Parathyroid adenoma (tissue), 2 donors: ENCODE data around the gene OVCH2.

Source experiments
- H2AFZ ChIP-seq: fragments of 300-600 bp; sonication (generic); one replicate; pipeline ENCODE4 v1.7.0; 2017; ENCODE audit warnings: antibody characterized with exemption, mild to moderate bottlenecking
- H3K27ac ChIP-seq: fragments of 300-600 bp; sonication (generic); one replicate; pipeline ENCODE4 v1.7.0; 2017
- H3K27me3 ChIP-seq: fragments of 300-600 bp; sonication (generic); one replicate; pipeline ENCODE4 v1.7.0; 2017; ENCODE audit warnings: low read length; ENCODE audit not compliant: control insufficient read depth, insufficient read depth
- H3K36me3 ChIP-seq: fragments of 300-600 bp; sonication (generic); one replicate; pipeline ENCODE4 v1.7.0; 2017; ENCODE audit warnings: low read length; ENCODE audit not compliant: control insufficient read depth, insufficient read depth
- H3K4me1 ChIP-seq: fragments of 300-600 bp; sonication (generic); one replicate; pipeline ENCODE4 v1.7.0; 2017; ENCODE audit warnings: control low read depth
- H3K4me2 ChIP-seq: fragments of 300-600 bp; sonication (generic); one replicate; pipeline ENCODE4 v1.7.0; 2017; ENCODE audit warnings: low read length
- H3K4me3 ChIP-seq: fragments of 300-600 bp; sonication (generic); one replicate; pipeline ENCODE4 v1.7.0; 2017; ENCODE audit warnings: low read depth, low read length
- H3K79me2 ChIP-seq: fragments of 300-600 bp; sonication (generic); one replicate; pipeline ENCODE4 v1.7.0; 2017; ENCODE audit warnings: control low read depth
- H3K9ac ChIP-seq: fragments of 300-600 bp; sonication (generic); one replicate; pipeline ENCODE4 v1.7.0; 2017; ENCODE audit warnings: mild to moderate bottlenecking
- H3K9me3 ChIP-seq: fragments of 300-600 bp; sonication (generic); one replicate; pipeline ENCODE4 v1.7.0; 2017; ENCODE audit warnings: low read length; ENCODE audit not compliant: control insufficient read depth
- TF ChIP-seq, protein P1 (sequence below): fragments of 300-600 bp; sonication (generic); IDR thresholded peaks from one replicate; pipeline ENCODE4 v1.7.0; 2017; ENCODE audit warnings: antibody characterized with exemption, mild to moderate bottlenecking
- donor health status: primary hyperparathyroidism.

The OVCH2 gene

DNA sequence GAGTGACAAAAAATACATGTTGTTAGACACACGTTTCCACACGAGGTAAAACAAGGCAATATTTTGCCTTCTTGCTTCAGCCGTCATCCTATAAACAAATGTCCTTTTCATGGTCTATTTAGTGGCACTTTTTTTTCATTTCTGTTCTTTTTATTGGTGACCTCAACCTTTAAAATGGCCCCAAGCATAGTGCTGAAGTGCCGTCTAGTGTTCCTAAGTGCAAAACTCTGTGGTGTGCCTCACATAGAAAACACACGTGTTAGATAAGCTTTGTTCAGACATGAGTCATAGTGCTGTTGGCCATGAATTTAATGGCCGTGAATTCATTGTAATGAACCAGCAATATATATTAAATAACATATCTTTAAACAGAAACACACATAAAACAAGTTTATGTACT, 15.6 kb downstream of the OVCH2 start:
- Histone ChIP-seq H3K4me3 (no peak overlapping the region), H2AFZ (no peak overlapping the region), H3K27me3 (no peaks in the 10 kb centered on the region), H3K79me2 (no peaks in the 10 kb centered on the region), H3K36me3 (no peaks in the 10 kb centered on the region), H3K4me2 (no peak overlapping the region), H3K27ac (no peak overlapping the region), H3K9me3 (no peaks in the 10 kb centered on the region), H3K9ac (no peak overlapping the region), H3K4me1 (peaks cover 12% of the 10 kb centered on the region)
- TF ChIP-seq, protein P1, sequence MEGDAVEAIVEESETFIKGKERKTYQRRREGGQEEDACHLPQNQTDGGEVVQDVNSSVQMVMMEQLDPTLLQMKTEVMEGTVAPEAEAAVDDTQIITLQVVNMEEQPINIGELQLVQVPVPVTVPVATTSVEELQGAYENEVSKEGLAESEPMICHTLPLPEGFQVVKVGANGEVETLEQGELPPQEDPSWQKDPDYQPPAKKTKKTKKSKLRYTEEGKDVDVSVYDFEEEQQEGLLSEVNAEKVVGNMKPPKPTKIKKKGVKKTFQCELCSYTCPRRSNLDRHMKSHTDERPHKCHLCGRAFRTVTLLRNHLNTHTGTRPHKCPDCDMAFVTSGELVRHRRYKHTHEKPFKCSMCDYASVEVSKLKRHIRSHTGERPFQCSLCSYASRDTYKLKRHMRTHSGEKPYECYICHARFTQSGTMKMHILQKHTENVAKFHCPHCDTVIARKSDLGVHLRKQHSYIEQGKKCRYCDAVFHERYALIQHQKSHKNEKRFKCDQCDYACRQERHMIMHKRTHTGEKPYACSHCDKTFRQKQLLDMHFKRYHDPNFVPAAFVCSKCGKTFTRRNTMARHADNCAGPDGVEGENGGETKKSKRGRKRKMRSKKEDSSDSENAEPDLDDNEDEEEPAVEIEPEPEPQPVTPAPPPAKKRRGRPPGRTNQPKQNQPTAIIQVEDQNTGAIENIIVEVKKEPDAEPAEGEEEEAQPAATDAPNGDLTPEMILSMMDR, result no peak

DNA sequence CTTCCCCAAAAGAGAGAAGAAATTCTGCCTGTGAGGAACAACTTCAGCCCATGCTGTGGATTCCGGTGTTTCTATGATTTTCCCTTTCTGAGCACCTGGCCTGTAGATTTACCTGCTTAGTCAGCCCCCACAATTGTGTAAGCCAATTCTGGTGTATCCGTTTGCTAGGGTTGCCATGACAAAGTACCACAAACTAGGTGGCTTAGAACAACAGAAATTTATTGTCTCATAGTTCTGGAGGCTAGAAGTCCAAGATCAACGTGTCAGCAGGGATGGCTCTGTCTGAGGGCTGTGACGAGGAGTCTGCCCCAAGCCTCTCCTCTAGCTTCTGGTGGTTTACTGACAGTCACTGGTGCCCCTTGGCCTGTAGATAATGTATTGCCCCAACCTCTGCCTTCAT, 17.0 kb downstream of the OVCH2 start:
- H3K4me3 ChIP-seq, result no peak overlapping the region
- H2AFZ ChIP-seq, result no peak overlapping the region
- no peaks in the 10 kb centered on the region for H3K27me3 ChIP-seq
- H3K9ac ChIP-seq, result no peak overlapping the region
- no peak overlapping the region for H3K4me2 ChIP-seq
- peaks cover 12% of the 10 kb centered on the region for H3K4me1 ChIP-seq
- H3K9me3 ChIP-seq, result no peaks in the 10 kb centered on the region
- TF ChIP-seq, protein P1, result no peak
- H3K27ac ChIP-seq, result no peak overlapping the region
- no peaks in the 10 kb centered on the region for H3K79me2 ChIP-seq
- H3K36me3 ChIP-seq, result no peaks in the 10 kb centered on the region

DNA sequence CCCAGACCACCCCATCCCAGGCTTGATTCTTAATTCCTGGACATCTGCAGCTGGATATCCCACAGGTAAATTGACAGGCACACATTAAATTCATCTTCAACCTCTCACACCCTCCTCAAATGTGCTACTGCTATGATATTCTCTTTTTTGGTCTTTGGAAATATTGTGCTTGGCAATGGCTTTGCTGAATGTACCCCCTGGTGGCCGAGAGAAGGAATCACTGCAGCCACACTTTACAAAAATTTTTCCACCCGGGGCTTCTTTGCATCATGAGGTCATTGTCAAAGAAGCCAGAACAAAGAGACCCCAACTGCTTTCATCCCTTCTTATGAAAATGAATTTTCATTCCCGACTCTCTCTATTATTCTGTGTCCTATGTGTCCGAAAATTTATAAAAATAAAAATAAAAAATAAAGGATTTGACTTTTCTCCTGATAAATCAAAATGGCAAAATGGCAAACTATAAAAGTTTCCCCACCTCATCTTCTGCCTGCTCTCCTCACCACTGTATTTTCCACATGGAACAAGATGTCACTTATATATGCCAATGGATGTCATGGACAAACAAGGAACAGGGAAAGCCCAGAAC, 17.9 kb downstream of the OVCH2 start:
- Histone ChIP-seq H3K27ac (peak overlapping the region; percentile 57), H3K4me2 (no peak overlapping the region), H3K36me3 (no peaks in the 10 kb centered on the region), H3K79me2 (no peaks in the 10 kb centered on the region), H3K9me3 (no peaks in the 10 kb centered on the region), H3K9ac (no peak overlapping the region), H3K4me1 (peaks cover 15% of the 10 kb centered on the region), H2AFZ (no peak overlapping the region), H3K27me3 (no peaks in the 10 kb centered on the region), H3K4me3 (no peak overlapping the region)
- TF ChIP-seq, protein P1, result peak; percentile 70

DNA sequence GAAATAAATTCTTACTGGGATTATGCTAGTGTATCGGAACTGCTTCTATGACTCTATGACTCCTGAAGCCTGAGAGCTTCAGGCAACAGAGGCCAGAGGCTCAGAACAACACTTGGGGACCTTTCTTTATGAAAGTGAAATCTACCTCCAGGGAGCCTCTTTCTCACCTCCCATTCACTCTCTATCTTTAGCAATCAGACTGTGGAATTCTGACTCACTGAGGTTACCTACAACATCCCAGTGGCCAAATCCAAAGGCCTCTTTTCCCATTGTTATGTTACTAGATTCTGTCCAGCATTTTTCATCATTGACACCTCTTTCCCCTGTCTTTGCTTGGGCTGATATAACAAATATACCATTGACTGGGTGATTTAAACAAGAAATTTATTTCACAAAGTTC, 18.9 kb downstream of the OVCH2 start:
- H3K9me3 ChIP-seq, result no peaks in the 10 kb centered on the region
- H3K4me3 ChIP-seq, result no peak overlapping the region
- H3K27ac ChIP-seq, result no peak overlapping the region
- TF ChIP-seq, protein P1, result no peak
- H3K27me3 ChIP-seq, result no peaks in the 10 kb centered on the region
- peaks cover 9% of the 10 kb centered on the region for H3K4me1 ChIP-seq
- H3K36me3 ChIP-seq, result no peaks in the 10 kb centered on the region
- no peak overlapping the region for H3K4me2 ChIP-seq
- no peak overlapping the region for H3K9ac ChIP-seq
- no peaks in the 10 kb centered on the region for H3K79me2 ChIP-seq
- peak overlapping the region; percentile 22 for H2AFZ ChIP-seq

DNA sequence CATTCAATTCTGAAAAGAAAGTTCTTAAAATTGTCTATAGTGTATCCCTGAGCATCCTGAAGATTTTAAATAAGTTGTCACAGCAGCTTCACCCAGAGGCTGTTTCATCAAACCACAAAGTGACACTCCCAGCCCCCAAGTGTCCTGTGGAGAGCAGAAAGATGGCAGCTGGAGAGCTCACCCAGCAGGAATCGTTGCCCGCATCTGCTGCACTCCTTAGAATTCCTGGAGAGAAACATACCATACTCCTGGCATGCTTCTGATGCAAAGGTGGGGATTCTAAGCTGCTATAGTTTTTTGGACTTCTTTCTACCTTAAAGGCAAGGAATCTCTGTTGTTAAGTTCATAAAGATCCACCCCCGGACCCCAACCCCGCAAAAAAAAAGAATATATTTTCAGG, 19.5 kb downstream of the OVCH2 start:
- no peak overlapping the region for H2AFZ ChIP-seq
- H3K36me3 ChIP-seq, result no peaks in the 10 kb centered on the region
- H3K27ac ChIP-seq, result peak overlapping the region; percentile 7
- no peaks in the 10 kb centered on the region for H3K27me3 ChIP-seq
- no peak overlapping the region for H3K4me3 ChIP-seq
- TF ChIP-seq, protein P1, result no peak
- H3K79me2 ChIP-seq, result no peaks in the 10 kb centered on the region
- H3K9ac ChIP-seq, result no peak overlapping the region
- H3K9me3 ChIP-seq, result no peaks in the 10 kb centered on the region
- H3K4me1 ChIP-seq, result peaks cover 6% of the 10 kb centered on the region
- no peak overlapping the region for H3K4me2 ChIP-seq
